NCI-H1105 treated with DMSO at 0.1 percent for 48 hours (cell line): ENCODE measurements around the gene DAZAP1.

ENCODE experiments used
- DNase-seq: peaks from one replicate; lab custom pipeline; 2025; lab: John Stamatoyannopoulos, UW

Gene DAZAP1

DNA sequence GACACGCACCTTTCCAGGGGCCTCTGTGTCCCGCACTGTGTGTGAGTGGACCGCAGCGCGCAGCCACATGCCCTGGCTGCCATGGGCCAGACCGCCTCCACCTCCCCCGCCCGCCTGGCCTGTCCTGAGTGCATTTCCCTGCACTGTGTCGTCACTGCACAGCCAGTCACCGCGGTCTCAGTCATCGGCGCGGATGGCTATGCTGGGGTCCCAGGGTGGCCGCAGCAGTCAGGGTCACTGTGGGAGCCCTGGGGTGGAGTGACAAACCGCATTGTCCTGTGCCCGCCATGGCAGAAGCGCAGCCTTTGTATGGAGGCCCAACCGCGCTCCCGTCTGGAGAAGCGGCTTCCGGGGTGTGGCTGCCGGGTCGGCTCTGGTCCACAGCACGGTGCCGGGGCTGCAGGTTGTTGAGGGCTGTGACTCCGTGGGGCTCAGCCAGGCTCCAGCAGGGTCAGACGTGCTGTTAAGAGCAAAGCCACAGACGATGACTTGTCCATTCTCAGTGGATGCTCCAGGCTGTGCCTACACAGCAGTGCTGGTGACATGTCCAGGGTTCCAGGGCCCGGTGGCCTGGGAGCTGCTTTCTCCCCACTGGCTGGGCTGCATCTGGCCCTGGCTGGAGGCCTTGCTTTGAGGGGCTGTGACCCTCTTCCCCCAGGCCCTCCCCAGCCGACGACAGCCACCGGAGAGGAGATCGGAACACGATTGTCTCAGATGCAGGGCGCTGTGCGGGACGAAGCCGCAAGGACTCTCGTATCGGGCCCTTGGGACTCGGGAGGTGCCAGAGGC is 30.0 kb upstream of the DAZAP1 start:
- DNase-seq, result no peak

DNA sequence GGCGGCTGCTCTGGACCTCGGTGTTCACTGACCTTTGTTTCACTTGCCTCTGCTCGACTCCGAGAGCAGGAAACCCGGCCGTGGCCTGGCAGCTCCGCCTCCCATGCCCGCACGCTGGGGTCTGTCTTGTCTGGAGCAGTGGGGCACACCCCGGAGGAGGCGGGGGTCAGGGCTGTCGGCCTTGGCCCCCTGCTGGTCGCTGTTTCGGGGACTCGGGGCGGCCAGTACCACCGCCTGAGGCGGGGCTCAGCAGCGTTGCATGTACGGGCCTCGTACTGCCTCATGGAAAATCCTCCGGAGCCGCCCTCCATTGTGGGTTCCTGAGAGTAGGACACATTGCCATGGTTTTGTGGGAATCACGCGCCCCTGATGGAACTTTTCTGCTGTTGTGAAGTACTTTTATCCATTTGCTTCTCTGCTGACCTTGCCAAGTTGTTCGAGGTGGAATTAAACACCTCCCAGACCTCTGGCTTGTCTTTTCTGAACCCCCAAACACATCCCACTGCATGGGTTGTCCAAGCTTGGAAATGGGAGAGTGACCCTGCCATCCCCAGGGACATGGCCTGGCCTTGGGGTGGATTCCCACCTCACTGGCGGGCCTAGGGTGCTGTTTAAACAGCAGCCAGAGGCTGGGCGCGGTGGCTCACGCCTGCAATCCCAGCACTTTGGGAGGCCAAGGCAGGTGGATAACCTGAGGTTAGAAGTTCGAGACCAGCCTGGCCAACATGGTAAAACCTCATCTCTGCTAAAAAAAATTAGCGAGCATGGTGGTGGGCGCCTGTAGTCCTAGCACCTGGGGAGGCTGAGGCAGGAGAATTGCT is 29.2 kb upstream of the DAZAP1 start:
- DNase-seq, result no peak

DNA sequence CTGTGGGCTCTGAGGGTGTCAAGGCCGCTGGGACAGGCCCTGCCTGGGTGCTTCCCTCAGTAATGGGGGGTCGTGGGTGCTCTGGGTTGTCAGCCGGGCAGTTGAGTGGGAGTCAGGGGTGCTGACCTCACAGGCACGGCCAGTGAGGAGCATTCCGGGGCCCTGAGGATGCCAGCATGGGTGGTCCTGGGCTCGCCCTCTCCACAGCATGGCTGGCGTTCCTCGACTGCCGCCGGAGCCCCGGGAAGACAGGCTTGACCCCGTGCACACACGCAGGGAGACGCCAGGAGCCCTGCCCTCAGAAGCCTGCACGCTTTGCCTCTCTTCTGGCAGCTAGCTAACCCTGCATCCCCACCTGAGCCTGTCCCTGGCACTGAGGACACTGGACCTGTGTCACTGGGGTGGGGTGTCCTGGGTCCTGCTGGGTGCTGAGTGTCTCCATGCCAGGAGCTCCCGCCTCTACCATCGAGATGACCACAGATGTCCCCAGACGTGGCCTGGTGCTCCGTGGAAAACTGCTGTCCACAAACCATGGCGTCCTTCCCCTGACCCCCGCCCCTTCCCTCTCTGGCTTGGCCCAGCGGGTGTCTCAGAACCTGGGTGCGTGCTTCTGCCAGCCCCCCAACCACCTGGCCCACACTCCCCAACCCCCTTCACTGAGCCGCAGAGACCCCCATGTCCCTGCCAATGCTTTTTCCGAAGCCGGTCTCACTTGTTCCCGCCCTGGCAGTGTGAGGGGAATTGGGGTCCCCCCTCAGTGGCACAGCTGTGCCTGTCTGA is 28.1 kb upstream of the DAZAP1 start:
- DNase-seq, result no peak

DNA sequence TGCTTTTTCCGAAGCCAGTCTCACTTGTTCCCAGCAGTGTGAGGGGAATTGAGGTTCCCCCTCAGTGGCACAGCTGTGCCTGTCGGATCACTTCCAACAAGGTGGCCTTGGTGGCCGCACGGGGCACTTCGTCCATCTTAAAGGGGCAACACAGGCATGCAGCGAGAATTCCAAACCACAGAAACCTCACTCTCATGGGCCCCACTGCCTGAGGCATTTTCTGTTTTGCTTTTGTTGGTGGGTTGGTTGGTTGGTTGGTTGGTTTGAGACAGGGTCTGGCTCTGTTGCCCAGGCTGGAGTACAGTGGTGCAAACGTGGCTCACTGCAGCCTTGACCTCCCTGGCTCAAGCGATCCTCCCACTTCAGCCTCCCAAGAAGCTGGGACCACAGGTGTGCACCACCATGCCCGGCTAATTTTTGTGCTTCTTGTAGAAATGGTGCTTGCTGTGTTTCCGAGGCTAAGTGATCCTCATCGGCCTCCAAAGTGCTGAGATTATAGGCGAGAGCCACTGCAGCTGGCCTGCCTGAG is 27.4 kb upstream of the DAZAP1 start:
- no peak for DNase-seq

DNA sequence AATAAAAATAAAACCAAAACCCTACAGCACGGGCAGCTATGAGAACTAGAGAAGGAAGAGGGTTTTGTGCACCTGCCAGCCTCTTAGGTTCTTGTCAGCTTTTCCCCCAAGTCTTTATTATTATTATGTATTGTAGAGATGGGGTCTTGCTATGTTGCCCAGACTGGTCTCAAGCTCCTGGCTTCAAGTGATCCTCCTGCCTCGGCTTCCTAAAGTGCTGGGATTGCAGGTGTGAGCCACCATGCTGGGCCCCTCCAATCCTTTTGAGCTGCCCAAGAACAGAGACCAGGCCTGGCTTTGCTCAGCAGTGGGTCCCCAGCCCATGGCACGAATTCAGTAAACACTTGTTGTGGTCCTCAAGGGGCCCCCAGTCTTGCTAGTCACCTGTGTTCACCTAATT is 25.1 kb upstream of the DAZAP1 start:
- no peak for DNase-seq

DNA sequence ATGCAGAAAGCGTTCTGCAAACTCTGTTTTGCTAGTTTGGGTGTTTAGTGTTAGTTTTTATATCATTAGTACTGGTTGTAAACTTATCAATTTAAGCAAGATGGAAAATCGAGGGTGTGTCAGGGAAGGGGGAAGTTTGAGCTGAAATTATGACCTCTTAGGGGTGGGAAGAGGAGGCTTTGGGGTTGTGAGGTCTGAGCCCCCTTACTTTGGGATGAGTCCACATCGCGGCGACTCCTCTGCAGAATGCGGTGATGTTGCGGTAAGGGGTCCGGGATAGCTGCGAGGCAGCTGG is 24.4 kb upstream of the DAZAP1 start:
- DNase-seq, result no peak

DNA sequence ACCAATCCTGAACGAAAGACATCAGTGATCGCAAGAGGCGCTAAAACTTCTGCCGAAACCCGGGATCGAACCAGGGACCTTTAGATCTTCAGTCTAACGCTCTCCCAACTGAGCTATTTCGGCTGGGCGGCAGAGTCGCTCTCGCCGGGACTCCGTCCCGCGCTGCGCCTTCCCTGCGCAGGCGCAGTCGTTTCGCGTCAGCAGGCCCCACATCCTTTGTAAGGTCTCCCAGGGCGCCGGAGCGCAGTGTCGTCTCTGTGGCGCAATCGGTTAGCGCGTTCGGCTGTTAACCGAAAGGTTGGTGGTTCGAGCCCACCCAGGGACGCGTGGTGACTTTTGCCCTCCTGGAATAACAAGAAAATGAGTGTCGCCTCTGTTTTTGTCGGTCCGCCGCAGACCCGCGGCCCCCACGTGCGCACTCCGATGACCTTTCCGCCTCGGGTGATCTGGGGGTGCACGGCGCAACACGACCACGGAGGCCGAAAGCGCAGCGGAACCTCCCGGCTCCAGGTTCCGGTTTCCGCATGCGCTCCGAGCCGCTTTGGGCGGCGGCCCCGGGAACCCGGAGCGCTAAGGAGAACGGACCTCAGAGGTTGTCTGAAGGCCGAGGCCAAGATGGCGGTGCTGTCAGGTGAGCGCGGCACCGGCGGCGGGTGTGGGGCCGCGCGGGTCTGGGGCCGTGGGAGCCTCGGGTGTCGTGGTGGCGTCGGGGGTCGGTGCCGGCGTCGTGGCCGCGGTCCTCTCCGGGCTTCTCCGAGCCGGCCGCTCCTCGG is 23.9 kb upstream of the DAZAP1 start, which contains the start of gene NDUFS7:
TSS of gene NDUFS7 (plus strand) at position 596 of the 773 bp plus-strand sequence. CDS start at position 616, 20 bp downstream.
- peak; percentile 81 for DNase-seq

DNA sequence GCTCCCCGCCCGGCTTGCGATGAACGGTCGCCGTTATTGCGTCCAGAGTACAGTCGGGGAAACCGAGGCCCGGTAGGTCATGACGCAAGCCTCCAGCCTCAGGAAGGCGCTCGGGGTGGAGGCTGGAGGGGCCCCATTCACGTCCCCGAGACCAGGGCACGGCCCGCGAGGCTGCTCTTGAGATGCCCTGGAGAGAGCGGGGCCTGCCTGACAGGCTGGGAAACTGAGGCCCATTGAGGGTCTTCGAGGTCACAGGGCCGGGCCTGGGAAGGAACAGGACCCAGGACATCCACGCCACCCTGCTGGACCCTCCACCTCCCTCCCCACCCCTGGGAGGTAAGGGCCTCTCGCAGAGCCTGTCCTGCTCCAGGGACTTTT is 23.3 kb upstream of the DAZAP1 start:
- DNase-seq, result no peak

DNA sequence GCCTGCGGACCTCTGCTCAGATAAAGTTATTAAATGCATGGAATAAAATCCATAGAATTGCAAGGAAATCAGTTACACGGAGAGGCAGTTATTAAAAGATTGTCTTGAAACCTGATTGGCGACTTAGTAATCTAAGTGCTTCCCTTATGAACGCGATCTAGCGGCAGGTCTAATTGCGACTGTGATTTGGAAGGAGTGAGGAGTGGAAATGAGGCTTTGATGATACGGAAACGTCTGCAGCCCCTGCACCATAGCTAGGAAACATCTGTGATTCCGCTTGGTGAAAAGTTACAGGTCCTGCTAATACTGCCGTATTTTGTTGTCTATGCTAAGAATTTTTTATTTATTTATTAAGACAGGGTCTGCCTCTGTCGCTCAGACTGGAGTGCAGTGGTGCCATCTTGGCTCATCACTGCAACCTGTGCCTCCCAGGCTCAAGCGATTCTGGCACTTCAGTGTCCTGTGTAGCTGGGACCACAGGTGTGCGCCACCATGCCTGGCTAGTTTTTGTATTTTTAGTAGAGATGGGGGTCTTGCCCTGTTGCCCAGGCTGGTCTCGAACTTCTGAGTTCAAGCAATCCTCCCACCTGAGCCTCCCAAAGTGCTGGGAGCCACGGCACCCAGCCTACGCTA is 22.8 kb upstream of the DAZAP1 start:
- DNase-seq, result no peak

DNA sequence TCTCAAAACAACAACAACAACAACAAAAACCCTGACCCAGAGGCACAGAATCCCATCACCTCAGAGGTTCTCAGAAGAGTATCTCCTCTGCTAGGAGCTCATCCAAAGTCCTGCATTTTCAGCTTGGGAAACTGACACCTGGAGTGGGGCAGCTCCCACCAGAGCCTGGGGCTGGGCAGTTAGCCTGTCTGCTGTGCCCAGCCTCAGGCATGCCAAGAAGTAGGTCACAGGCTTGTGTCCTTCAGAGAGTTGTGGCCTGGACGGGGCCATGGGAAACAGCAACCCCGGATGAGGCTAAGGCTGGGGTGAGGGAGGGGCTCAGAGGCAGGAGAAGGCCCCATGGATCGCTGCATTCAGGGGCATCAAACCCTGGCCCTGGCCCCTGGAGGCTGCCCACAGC is 21.6 kb upstream of the DAZAP1 start:
- no peak for DNase-seq

DNA sequence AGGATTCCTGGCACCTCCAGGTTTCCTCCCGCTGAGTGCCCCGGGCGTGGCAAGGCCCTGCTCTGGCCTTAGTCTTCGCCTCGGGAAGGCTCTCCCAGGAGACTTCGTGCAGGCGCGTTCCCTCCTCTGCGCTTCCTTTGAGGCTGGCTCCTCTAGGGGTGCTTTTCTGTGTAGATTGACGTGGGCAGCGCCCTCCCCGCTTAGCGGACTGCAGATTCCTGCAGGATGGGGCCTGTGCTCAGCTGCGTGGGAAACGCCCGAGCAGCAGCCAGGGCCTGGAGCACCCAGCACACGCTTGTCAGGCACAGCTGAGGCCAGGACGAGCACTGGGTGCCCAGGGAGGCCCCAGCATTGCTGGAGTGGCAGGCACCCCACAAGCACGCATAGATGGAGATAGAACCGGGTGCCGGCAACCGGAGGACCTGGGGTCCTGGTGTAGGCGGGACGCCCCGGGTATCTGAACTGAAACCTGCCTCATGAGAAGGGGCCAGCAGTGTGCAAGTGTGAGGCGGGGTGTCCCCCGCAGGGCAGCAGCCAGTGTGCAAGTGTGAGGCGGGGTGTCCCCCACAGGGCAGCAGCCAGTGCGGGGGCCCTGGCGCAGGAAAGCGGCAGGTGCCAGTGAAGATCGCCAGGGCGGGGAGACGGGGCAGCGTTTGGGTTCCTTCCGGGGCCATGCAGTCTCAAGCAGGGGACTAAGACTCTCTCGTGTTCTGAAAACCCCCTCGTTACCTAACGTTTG is 20.3 kb upstream of the DAZAP1 start:
- no peak for DNase-seq

DNA sequence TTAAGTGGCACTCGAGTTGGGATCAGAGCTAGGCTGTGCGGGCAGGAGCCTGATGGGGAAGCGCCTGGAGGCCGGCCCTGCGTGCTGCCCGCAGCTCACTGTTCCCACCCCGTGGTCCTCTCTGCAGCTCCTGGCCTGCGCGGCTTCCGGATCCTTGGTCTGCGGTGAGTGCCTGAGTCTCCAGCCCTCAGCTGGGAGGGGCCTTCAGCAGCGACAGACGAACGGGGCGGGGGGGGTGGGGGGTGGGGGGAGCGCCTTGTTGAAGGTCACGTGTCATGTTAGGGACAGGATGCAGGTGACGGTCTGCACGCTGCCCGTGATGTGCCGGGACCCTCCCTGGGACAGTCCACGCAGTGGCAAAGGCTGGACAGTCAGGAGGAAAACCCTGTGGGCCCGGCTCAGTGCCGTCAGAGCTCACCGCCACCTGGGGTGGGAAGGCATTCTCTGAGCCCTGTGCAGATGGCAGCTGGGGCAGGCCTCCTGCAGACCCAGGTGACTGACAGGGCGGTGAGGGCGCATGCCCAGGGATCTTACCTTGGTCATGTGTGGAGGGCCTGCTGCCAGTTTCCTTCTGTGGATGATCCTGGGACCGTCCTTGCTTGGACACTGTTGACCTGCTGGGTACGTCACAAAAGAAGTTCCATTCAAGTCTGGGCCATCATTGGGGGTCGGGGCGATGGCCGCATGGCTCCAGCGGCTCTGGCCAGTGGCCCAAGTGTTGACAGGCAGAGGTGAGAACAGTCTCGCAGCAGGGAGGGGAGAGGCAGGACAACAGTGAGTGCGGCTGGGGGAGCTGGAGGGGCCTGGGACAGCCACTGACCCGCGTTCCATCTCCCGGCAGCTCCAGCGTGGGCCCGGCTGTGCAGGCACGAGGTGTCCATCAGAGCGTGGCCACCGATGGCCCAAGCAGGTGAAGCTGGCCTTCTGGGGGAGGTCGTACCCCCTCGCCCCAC is 19.4 kb upstream of the DAZAP1 start:
- DNase-seq, result no peak

DNA sequence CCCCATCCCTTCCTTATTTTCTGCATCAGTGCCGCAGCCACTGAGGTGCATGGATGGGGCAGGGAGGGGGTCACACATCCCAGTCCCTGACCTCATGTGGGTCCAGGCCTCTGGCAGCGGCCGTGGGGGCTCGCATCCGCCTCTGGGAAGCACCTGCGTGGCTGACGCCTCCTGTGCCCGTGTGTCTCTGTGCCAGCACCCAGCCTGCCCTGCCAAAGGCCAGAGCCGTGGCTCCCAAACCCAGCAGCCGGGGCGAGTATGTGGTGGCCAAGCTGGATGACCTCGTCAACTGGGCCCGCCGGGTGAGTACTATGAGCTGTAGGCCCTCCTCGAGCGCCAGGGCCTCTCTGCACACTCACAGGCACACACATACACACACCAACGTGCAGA is 18.8 kb upstream of the DAZAP1 start:
- no peak for DNase-seq

DNA sequence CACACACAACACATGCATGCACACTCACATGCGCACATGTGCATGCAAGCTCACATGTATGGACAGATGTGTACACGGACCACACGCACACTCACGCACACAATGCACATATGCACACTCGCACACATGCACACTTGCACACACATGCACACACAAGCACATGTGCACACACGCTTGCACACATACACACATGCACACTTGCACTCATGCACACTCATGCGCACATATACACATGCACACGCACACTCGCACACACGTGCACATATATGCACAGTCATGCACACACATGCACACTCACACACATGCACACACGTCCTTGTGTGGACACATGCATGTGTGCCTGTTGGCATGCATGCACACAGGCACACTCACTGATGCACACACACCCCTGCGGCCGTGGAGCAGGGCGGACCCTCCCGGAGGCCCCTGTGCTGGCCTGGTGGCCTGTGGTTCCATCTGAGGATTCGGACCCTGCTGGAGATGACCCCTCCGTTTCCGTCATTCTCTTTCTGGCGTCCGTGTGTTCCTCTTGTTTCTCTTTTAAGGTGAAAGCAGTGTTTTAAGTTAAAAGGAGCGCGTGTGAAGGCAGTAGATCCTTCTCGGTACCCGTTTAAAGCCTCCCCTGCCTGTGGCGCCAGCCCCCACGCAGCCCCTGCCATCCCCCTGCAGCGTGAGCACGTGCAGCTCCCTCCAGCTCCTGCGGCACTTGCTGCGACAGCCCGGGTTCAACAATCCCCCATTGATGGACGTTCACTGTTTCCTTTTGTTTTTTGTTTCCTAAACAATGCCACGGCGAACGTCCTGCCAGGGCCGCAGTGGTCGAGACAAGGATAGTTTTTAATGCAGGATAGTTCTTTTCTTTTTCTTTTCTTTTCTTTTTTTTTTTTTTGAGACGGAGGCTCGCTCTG is 18.1 kb upstream of the DAZAP1 start:
- DNase-seq, result no peak

DNA sequence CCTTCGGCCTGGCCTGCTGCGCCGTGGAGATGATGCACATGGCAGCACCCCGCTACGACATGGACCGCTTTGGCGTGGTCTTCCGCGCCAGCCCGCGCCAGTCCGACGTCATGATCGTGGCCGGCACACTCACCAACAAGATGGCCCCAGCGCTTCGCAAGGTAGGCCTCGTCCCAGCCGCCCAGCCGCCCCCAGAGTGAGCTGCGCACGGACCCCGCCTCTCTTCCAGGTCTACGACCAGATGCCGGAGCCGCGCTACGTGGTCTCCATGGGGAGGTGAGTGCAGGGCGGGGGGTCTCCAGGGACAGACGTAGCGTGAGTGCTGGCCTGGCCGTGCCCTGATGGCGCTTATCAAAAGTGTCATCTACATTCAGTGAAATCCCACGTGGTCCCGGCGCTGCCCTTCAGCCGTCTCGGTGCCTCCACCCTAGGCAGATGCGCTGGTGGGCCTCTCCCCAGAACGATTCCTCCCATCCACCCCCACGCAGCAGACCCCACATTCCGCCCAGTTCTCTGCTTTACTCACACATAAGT is 16.4 kb upstream of the DAZAP1 start:
- DNase-seq, result no peak

DNA sequence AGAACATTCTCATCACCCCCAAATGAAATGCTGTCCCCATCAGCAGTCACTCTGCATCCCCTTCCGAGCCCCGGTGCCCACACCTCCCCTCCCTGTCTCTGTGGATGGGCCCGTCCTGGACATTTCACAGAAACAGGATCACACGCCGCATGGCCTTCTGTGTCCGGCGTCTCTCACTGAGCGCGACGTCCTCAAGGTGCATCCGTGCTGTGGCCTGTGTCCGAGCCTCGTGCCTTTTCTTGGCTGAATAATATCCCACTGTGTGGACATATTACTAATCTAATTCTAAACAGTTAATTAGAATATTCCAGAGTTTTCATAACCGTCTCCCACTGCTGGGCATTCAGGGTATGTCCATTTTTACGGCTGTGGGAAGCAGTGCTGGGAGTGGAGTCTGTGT is 15.0 kb upstream of the DAZAP1 start:
- no peak for DNase-seq

DNA sequence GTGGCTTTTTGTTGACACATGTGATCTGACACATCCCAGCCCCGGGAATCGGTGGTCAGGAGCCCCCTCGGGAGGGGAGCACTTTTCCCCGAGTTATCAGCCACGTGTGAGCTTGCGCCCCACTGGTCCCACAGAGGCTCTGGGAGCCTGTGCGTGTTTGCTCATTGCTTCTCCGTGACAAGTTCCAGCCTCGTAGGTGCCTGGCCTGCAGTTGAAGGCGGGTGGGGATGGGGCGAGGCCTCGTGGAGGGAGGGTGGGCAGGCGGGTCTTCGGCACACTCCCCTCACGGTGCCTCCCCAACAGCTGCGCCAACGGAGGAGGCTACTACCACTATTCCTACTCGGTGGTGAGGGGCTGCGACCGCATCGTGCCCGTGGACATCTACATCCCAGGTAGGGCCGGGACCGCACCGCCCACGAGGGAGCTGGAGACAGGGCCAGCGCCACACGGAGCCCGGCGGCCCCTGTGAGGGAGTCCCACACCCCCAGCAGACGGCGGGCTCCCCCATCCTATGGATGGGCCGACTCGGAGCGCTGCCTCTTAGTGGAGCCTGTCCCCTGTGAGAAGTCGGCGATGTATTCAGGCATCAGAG is 14.4 kb upstream of the DAZAP1 start:
- no peak for DNase-seq

DNA sequence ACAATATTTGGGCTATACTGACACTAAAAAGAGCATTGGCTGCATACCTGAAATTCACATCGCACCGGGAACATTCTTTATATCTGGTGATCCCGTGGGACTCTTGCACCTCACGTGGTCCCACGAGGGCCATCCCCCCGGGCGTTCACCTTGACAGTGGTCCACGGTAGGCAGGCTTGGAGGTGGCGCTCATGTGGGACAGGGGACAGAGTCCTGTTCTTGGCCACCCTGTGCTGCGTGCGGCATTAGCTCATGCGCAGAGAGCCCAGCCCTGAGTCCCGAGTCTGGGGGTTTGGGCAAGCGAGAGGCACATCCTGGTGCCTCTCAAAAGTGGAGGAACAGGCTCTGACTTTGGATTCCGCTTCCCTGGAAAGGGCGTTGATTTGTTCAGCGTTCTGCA is 13.5 kb upstream of the DAZAP1 start:
- DNase-seq, result no peak
